Smooth muscle cell (in vitro differentiated cells): ENCODE results near the gene R3HDM4. TPM values are rescaled to one million over a fixed set of nuclear protein-coding genes. Genes with fewer than 3 reads are reported as not detected.

Experiments
- DNase-seq: peaks from one replicate; lab custom pipeline; 2025; ENCODE audit not compliant: unreplicated experiment; lab: John Stamatoyannopoulos, UW
- H2AFZ ChIP-seq: fragments of 200-600 bp; sonication (generic); 2 replicates; pipeline ENCODE4 v1.6.0; 2016; ENCODE audit warnings: antibody characterized with exemption, low read depth, mild to moderate bottlenecking
- H3F3A ChIP-seq: fragments of 200-600 bp; sonication (generic); 2 replicates; pipeline ENCODE4 v1.6.0; 2017; ENCODE audit warnings: antibody characterized with exemption, low read depth
- H3K27ac ChIP-seq: fragments of 200-600 bp; sonication (generic); 2 replicates; pipeline ENCODE4 v1.5.1; 2016; ENCODE audit warnings: low read depth, mild to moderate bottlenecking
- H3K27me3 ChIP-seq: fragments of 200-600 bp; sonication (generic); 2 replicates; pipeline ENCODE4 v1.6.1; 2016; ENCODE audit warnings: low read depth, mild to moderate bottlenecking
- H3K36me3 ChIP-seq: fragments of 200-600 bp; sonication (generic); 2 replicates; pipeline ENCODE4 v1.5.1; 2016; ENCODE audit warnings: low read depth
- H3K4me1 ChIP-seq: fragments of 200-600 bp; sonication (generic); 2 replicates; pipeline ENCODE4 v1.5.1; 2016; ENCODE audit warnings: low read depth
- H3K4me2 ChIP-seq: fragments of 200-600 bp; sonication (generic); 2 replicates; pipeline ENCODE4 v1.6.0; 2016; ENCODE audit warnings: mild to moderate bottlenecking
- H3K4me3 ChIP-seq: fragments of 200-600 bp; sonication (generic); 2 replicates; pipeline ENCODE4 v1.5.1; 2016; ENCODE audit warnings: mild to moderate bottlenecking
- H3K79me2 ChIP-seq: fragments of 200-600 bp; sonication (generic); 2 replicates; pipeline ENCODE4 v1.6.0; 2016; ENCODE audit warnings: low read depth, mild to moderate bottlenecking
- H3K9ac ChIP-seq: fragments of 200-600 bp; sonication (generic); 2 replicates; pipeline ENCODE4 v1.6.0; 2016; ENCODE audit warnings: low read depth
- H3K9me3 ChIP-seq: fragments of 200-600 bp; sonication (generic); replicated peaks from 2 replicates; pipeline ENCODE4 v1.5.1; 2016; ENCODE audit warnings: low read depth
- H4K20me1 ChIP-seq: fragments of 200-600 bp; sonication (generic); 2 replicates; pipeline ENCODE4 v1.6.0; 2016; ENCODE audit warnings: low read depth
- WGBS: methylation state at CpG from one replicate; pipeline ENCODE4 v1.1.7; 2016; ENCODE audit warnings: low lambda C conversion rate; 5-methylcytosine and 5-hydroxymethylcytosine counted together
- polyA plus RNA-seq: library from polyadenylated mRNA; unstranded; fragments of >200 nt; fragmentation: Nextera tagmentation; extraction: Ambion mirVana; gene quantifications from 2 replicates; pipeline ENCODE4 v1.2.1, GENCODE V29; 2016
- total RNA-seq: library from RNA; depleted of rRNA; stranded (reverse); fragments of >200 nt; gene quantifications from 2 replicates; pipeline ENCODE4 v1.2.3, GENCODE V29; 2014
- TF ChIP-seq, protein P1 (sequence below): fragments of 200-600 bp; sonication (generic); IDR thresholded peaks from 2 replicates; pipeline ENCODE4 v1.5.1; 2017; ENCODE audit warnings: borderline replicate concordance, mild to moderate bottlenecking, antibody characterized with exemption; ENCODE audit not compliant: insufficient read depth, poor library complexity, severe bottlenecking

The R3HDM4 gene
- total and polyA plus RNA-seq, 2 experiments from 2014 or later = 42.3 to 69.4 TPM

DNA sequence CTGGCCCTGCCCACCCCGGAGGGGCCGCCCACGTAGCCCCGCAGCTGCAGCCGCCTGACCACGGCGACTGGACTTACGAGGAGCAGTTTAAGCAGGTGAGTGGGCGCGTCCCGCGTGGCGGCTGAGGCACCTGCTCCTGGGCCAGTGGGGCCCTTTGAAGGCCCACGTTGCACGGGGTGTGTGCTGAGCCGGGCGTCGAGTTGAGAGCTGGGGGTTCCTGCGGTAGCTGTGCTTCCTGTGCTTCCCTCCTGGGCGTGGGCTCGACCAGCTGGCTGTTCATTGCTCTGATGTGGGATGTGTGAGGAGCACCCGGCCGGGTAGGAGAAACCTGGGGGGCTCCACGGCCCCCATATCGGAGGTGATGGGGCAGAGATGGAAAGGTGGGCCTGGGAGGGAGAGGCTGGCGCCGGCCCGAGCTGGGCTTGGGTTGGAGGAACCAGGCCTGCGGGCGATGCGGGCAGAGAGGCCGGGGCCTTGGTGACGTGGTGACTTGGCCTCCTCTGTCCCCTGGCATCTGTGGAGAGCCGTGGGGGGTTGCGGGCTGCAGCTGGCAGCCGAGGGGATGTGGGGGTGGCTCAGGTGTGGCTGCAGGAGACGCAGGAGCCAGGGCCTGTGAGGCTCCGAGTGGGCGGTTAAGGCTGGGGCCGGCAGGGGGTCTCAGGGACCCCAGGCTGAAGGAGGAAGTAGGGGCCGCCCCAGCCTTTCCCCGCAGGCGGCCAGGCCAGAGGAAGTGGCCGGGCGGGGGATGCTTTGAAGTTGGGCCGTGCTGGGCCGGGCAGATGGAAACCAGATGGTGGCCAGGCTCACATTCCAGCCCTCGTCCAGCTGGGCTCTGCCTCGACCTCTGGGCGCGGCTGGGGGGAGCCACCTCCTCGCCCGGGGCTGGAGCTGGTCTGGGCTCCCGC, 19.9 kb upstream of the R3HDM4 start:
- H3F3A ChIP-seq = peaks cover 24% of the 10 kb centered on the region
- peaks cover 83% of the 10 kb centered on the region for H4K20me1 ChIP-seq
- H3K4me3 ChIP-seq = peak overlapping the region; percentile 8
- peak; percentile 37 for DNase-seq
- no peaks in the 10 kb centered on the region for H3K27me3 ChIP-seq
- peak overlapping the region; percentile 85 for H3K27ac ChIP-seq
- peak overlapping the region; percentile 68 for H3K4me2 ChIP-seq
- H3K79me2 ChIP-seq = peaks cover 97% of the 10 kb centered on the region
- 29% methylated on average over 49 of the region's 54 CpGs for WGBS
- H2AFZ ChIP-seq = no peak overlapping the region
- no peaks in the 10 kb centered on the region for H3K36me3 ChIP-seq
- H3K9me3 ChIP-seq = no peaks in the 10 kb centered on the region
- peak overlapping the region; percentile 57 for H3K9ac ChIP-seq
- peaks cover 11% of the 10 kb centered on the region for H3K4me1 ChIP-seq
- TF ChIP-seq, protein P1, sequence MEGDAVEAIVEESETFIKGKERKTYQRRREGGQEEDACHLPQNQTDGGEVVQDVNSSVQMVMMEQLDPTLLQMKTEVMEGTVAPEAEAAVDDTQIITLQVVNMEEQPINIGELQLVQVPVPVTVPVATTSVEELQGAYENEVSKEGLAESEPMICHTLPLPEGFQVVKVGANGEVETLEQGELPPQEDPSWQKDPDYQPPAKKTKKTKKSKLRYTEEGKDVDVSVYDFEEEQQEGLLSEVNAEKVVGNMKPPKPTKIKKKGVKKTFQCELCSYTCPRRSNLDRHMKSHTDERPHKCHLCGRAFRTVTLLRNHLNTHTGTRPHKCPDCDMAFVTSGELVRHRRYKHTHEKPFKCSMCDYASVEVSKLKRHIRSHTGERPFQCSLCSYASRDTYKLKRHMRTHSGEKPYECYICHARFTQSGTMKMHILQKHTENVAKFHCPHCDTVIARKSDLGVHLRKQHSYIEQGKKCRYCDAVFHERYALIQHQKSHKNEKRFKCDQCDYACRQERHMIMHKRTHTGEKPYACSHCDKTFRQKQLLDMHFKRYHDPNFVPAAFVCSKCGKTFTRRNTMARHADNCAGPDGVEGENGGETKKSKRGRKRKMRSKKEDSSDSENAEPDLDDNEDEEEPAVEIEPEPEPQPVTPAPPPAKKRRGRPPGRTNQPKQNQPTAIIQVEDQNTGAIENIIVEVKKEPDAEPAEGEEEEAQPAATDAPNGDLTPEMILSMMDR = no peak

- Histone ChIP-seq H3K9me3 (no peaks in the 10 kb centered on the region), H3F3A (peaks cover 24% of the 10 kb centered on the region), H2AFZ (no peak overlapping the region), H3K4me1 (peaks cover 14% of the 10 kb centered on the region), H3K27me3 (no peaks in the 10 kb centered on the region), H3K27ac (peak overlapping the region; percentile 85), H3K4me2 (peak overlapping the region; percentile 68), H3K79me2 (peaks cover 97% of the 10 kb centered on the region), H3K4me3 (no peak overlapping the region), H4K20me1 (peaks cover 80% of the 10 kb centered on the region), H3K9ac (peak overlapping the region; percentile 31), H3K36me3 (no peaks in the 10 kb centered on the region)
- WGBS = 87% methylated on average over 31 of the region's 32 CpGs
- DNase-seq = no peak
- TF ChIP-seq, protein P1 = no peak
These were observed 19.0 kb upstream of the R3HDM4 start for GRCh38 chr19:931860-932647.

DNA sequence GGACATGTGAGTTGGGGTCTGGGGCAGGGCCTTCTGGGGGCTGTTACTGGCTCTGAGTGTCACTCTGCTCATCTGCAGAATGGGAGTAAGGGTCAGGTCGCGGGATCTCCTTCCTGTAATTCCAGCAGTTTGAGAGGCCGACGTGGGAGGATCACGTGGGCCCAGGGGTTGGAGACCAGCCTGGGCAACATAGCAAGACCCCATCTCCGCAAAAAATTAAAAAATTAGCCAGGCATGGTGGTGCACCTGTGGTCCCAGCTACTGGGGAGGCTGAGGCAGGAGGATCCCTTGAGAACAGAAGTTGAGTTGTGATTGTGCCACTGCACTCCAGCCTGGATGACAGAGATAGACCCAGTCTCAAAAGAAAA, 16.9 kb upstream of the R3HDM4 start:
- peaks cover 21% of the 10 kb centered on the region for H3F3A ChIP-seq
- peaks cover 95% of the 10 kb centered on the region for H3K79me2 ChIP-seq
- no peak overlapping the region for H3K4me2 ChIP-seq
- no peaks in the 10 kb centered on the region for H3K36me3 ChIP-seq
- WGBS = 97% methylated on average over 6 of the region's 6 CpGs
- TF ChIP-seq, protein P1 = no peak
- H3K27ac ChIP-seq = no peak overlapping the region
- no peak for DNase-seq
- H3K9ac ChIP-seq = no peak overlapping the region
- no peaks in the 10 kb centered on the region for H3K9me3 ChIP-seq
- peaks cover 58% of the 10 kb centered on the region for H4K20me1 ChIP-seq
- no peak overlapping the region for H3K4me3 ChIP-seq
- H3K27me3 ChIP-seq = no peaks in the 10 kb centered on the region
- no peak overlapping the region for H2AFZ ChIP-seq
- peaks cover 14% of the 10 kb centered on the region for H3K4me1 ChIP-seq
